PFSK-1 (cell line): ENCODE data around the gene BPIFA3.

Experiments used
- FOXP2 ChIP-seq: optimal IDR thresholded peaks from 2 replicates; pipeline ENCODE3; 2011; ENCODE audit warnings: borderline replicate concordance, control low read depth, inconsistent platforms; ENCODE audit not compliant: insufficient read depth; ENCODE audit errors: extremely low read length, extremely low read depth
- POLR2AphosphoS5 ChIP-seq: IDR thresholded peaks from 2 replicates; pipeline ENCODE4 v1.6.1; 2012; ENCODE audit warnings: low read depth, mild to moderate bottlenecking, control low read depth, low read length, moderate library complexity
- REST ChIP-seq, 2 experiments: IDR thresholded peaks; 2 replicates each; pipeline versions ENCODE4 v1.6.1 to v1.8.0; 2011 to 2012; ENCODE audit warnings: low read depth in 2 of 2, low read length in 2 of 2, control low read depth in 1 of 2, inconsistent platforms in 1 of 2, mild to moderate bottlenecking in 1 of 2, moderate library complexity in 1 of 2; ENCODE audit not compliant: insufficient read depth in 1 of 2
- SIN3A ChIP-seq: IDR thresholded peaks from 2 replicates; pipeline ENCODE4 v1.6.1; 2012; ENCODE audit warnings: mild to moderate bottlenecking, low read length, moderate library complexity, borderline replicate concordance; ENCODE audit not compliant: insufficient read depth
- TAF1 ChIP-seq: IDR thresholded peaks from 2 replicates; pipeline ENCODE4 v1.6.1; 2012; ENCODE audit warnings: low read length, control low read depth, borderline replicate concordance; ENCODE audit not compliant: insufficient read depth

The BPIFA3 gene

DNA sequence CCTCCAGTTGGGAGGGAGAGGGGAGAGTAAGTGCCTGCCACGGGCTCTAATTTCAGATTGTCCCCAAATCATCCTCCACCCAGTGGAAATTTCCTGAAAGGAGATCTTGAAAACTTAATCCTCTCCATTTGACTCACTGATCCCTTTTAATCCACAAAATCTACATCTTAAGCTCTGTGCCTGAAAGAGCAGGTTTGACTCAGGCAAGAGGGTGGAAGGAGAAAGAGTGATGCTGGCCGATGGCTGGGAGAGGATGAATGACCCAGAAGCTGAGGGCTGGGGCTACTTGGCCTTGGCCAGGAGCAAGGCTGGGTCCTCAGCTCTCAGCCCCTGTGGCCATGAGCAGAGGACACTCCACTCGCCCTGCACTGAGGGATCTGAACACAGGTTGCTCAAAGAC lies 41.1 kb upstream of the BPIFA3 start:
- TF ChIP-seq REST (IDR thresholded peaks at IDR 0.05; ENCODE audit: insufficient read depth in 1 of 2, low read depth in 2 of 2, low read length in 2 of 2) (no peak), FOXP2 (no peak), SIN3A (no peak), POLR2AphosphoS5 (no peak), TAF1 (no peak)

DNA sequence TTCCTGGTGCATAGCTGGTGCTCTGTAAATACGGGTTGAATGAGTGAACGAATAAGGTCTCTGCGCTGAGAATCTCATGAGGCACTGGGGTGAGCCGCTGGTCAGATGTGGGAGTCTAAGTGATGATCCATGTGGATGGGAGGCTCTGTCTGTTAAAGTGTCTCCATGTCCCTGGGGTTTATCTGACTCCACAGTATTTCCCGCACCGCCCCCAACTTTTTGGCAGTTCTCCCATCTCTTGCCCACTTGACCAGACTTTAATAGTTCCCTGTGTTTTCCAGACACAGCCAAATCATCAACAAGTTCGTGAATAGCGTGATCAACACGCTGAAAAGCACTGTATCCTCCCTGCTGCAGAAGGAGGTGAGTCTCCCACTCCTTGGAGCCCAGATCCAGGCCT lies 39.3 kb upstream of the BPIFA3 start:
- TF ChIP-seq FOXP2 (no peak), REST (IDR thresholded peaks at IDR 0.05; ENCODE audit: insufficient read depth in 1 of 2, low read depth in 2 of 2, low read length in 2 of 2) (no peak), TAF1 (no peak), POLR2AphosphoS5 (no peak), SIN3A (no peak)

DNA sequence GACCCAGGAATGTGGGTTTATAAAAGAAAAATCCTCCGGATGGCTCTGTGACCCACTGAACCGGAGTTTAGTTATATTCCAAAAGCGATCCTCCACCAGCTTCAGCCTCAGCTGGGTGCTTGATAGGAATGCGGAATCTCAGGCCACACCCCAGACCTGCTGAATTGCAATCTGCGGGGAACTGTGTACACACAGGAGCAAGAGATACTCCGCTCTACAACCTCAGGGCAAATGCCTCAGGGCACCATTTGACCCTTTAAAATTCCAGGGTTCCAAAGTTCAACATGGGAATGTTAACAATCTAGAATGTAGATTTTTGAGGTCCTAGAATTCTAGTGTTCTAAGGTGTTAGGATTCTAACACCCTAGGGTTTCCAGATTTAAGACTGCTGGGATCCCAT lies 38.4 kb upstream of the BPIFA3 start:
- no peak for TF ChIP-seq POLR2AphosphoS5
- no peak for TF ChIP-seq REST (IDR thresholded peaks at IDR 0.05; ENCODE audit: insufficient read depth in 1 of 2, low read depth in 2 of 2, low read length in 2 of 2)
- TF ChIP-seq TAF1 = no peak
- TF ChIP-seq FOXP2 = no peak
- TF ChIP-seq SIN3A = no peak

- TF ChIP-seq POLR2AphosphoS5 = no peak
- TF ChIP-seq TAF1 = no peak
- TF ChIP-seq SIN3A = no peak
- no peak for TF ChIP-seq FOXP2
- TF ChIP-seq REST (IDR thresholded peaks at IDR 0.05; ENCODE audit: insufficient read depth in 1 of 2, low read depth in 2 of 2, low read length in 2 of 2) = no peak
These were observed 37.0 kb upstream of the BPIFA3 start for GRCh38 chr20:33180169-33180568.

- TF ChIP-seq REST (IDR thresholded peaks at IDR 0.05; ENCODE audit: insufficient read depth in 1 of 2, low read depth in 2 of 2, low read length in 2 of 2) = no peak
- TF ChIP-seq SIN3A = no peak
- TF ChIP-seq TAF1 = no peak
- no peak for TF ChIP-seq POLR2AphosphoS5
- TF ChIP-seq FOXP2 = no peak
These were observed 35.6 kb upstream of the BPIFA3 start for GRCh38 chr20:33181482-33182093.
